GM19193 (cell line): ENCODE data around the gene FLAD1.

ENCODE experiments used
- POLR2A ChIP-seq: IDR thresholded peaks from 4 replicates; pipeline ENCODE4 v1.6.1; 2011; ENCODE audit not compliant: insufficient read depth, insufficient read length; ENCODE audit errors: extremely low read depth

FLAD1 gene

DNA sequence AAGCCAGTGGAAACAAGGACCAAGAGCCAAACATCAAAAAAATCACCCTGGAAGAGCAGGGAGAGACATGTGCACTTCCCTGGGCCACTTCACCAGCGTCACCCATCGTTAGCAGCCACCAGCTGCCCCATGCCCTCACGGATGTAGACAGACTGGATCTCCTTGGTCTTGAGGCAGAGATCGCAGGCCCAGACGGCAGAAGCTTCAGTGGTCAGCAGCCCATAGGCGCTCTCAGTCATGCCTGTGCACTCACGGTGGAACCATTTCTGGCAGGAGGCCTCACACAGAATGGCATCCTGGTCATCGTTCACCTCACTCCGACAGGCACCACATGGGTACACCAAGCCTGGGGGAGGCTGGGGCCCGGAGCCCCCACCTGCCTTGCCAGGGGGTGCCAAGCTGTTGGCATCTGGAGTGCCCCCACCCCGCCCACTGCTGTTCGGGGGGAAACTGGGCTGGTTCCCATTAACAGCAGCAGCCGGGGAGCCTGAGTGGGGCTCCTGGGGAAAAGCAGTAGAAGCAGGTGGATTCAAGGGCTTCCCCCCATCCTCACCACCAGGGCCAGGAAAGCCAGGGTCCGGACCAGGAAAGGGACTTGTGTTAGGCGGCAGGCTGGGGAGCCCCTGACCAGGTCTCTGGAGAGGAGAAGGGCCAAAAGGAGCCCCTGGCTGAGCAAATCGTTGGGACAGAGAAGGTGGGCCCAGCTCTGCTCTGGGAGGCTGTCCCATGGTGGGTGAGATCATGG lies 24.3 kb upstream of the FLAD1 start:
- no peak for TF ChIP-seq POLR2A

DNA sequence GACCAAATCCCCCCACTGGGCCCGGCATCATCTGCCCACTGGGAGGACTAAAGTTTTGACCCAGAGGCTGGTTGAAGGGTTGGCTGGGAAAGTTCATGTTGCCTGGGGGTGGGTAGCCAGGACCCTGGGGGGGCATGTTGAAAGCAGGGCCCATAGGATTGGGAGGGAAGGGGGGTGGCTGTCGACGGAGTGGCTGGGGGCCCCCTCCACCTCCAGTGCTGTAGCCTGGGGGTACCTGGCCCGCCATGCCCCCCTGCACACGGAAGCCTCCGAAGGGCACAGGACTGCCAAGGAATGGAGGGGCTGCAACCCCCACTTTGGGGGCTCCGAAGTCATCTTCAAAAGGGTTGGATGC lies 23.7 kb upstream of the FLAD1 start:
- no peak for TF ChIP-seq POLR2A

DNA sequence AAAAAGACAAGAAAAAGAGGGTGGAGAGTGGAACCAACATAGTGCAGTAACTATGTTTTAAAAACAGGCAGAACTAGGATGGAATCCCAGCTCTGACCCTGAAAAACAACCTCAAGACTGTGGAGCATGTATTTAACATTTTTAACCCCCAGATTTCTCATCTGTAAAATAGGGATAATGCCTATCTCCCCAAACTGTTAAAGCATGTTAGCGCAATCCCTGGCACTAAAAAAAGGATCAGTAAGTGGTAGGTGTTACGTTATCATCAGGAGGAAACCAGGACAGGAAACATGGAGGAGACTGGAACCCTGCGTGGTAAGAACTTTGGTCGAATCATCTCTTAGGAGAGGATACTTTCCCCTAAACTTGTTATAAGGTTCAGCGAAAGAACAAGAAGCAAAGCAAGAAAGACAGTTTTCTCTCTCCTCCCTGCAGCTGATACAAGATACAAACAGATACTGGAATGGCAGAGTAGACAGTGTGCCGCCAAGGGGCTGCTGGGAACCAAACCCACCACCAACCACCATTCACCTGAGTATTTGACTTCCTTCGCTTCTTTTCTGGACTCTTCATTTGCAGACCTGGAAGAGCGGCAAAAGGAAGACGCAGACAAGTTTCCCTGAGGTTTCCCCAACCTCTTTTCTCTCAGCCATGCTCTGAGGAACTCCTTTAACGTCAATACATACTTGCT lies 22.6 kb upstream of the FLAD1 start:
- no peak for TF ChIP-seq POLR2A

DNA sequence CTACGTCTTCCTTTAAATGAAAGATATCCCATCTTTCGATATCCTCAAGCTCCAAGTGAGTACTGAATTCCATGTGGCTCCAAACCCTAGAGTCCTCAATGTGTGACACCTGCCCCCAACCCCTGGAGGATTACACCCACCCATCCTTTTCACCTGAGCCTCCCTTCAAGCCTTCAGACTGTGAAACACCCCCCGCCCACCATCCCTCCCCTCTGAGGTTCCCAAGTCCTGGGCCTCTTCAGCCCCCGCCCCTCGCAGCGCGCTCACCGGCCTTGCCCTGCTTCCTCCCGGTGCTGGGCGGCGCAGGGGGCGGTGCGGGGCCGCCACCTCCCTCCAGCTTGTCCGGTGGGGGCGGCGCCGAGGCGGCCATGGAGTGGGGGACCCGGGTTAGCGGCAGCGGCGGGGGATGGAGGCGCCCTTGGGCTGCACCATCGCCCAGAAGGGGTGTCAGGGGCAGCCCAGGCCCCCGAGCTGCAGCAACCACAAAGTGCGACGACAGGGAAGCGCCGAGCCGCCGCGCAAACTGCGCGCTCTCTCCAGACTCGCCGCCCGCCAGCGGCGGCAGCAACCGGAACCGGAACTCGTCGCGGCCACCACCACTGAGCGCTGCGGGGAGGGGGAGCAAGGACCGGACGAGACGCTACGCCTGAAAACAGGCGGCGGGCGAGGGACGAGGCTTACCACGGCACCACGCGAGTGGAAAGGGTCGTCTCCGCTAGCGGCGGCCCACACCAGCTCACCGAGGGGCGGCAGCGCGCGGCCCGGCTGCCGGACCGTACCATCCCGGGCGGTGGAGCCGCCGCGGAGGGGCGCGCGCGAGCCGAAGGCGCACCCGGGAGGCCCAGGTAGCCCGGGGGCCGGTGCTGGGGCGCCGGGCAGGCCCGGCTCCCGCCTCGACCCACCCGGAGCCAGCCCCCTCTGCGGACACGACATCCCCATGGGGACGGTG lies 21.7 kb upstream of the FLAD1 start, which contains the start of gene PYGO2:
PYGO2 (minus strand) TSS at position 576 of the 949 bp plus-strand sequence; CDS start at position 370, 206 bp downstream.
- TF ChIP-seq POLR2A, result peak; percentile 93

DNA sequence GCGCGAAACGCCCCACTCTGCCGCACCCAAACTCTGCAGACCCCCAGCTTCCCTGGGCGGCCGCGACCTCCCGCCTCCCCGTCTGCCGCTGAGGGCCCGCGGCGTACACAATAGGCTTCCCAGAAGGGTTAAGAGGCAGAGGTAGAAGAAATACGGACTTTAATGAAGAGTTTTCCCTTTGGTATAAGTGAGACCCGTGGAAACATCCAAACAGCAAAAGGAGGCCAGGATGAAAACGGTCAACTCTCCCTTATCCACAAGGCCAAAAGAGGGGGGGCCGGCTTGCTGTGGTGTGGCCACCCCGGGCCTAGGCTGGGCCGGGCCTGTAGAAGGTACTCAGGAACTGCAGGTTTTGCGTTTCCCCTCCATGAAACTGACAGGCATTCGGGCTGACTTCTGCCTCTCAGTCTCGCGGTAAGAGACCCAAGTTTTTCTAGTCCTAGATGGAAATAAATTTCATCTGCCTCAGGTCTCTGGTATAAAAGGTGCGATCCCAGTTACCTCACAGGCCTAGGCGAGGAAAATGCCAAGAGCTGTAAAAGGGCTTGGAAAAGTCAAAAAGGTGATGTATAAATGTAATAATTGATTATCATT lies 20.9 kb upstream of the FLAD1 start:
- TF ChIP-seq POLR2A, result no peak

DNA sequence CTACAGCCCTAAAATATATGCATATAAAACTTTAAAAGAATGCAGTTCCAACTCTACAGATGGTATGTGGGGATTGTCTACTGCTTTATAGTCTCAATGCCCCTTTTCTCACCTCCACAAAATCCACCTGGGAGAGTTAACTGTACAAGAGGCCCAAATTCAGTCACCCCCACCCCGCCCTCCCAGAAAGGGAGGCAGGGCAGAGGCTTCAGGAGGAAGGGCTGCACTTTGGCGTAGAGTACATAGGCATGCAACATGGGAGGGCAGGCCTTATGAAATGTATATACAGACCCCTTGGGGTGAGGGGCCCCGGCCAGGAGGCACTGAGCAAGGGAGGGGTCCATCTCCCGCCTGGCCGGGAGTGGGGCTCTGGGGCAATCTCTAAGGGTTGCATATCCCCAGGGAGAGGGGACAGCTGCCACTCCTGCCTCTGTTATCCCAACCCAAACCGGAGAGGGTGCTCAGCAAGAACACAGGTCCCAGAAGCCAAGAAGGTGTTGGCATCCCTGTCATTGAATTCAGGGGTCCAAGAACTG lies 20.3 kb upstream of the FLAD1 start:
- TF ChIP-seq POLR2A, result no peak

DNA sequence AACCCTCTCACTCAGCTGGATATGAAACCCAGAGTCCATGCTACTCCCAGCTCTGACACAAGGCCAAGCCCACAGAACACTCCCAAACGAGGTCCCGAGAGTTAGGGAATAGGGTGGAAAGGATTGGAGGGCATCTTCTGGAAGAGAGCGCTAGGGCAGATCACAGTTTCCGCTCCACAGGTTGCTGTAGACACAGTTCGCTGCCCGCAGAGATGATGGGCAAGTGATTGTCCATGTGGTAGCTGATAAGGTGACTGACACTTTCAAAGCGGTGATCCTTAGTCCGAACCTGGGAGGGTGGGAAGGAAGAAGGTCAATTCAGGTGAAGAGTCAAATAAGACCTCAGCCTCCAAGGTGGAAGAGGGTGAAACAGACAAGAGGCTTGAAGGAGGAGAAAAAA lies 19.5 kb upstream of the FLAD1 start:
- TF ChIP-seq POLR2A, result no peak

DNA sequence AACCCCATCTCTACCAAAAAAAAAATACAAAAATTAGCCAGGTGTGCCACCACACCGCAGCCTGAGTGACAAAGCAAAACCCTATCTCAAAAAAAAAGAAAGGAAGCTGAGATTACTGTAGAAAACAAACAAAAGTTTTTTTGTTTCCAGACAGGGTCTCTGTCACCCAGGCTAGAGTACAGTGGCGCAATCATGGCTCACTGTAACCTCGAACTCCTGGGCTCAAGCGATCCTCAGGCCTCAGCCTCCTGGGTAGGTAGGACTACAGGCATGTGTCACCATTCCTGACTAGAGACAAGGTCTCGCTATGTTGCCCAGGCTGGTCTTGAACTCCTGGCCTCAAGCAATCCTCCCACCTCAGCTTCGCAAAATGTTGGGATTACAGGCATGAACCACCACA lies 18.8 kb upstream of the FLAD1 start:
- TF ChIP-seq POLR2A, result no peak

DNA sequence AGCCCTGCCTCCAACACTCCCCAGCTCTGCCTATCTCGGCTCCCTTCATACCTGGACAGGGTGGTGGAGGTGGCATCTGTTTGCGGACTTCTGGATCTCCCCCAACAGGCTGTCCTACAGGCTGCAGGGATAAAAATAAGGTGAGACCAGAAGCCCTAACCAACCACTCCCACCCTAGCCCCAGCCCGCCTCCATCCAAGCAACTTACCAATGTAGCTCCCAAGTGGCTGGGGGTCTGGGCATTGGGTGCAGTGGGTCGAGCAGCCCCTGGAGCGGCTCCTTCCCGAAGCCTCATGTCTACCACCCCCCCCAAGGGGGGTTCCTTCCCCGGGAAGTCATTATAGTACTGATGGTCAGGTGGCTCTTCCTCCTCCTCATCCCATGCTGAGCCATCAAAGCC lies 17.0 kb upstream of the FLAD1 start:
- no peak for TF ChIP-seq POLR2A

DNA sequence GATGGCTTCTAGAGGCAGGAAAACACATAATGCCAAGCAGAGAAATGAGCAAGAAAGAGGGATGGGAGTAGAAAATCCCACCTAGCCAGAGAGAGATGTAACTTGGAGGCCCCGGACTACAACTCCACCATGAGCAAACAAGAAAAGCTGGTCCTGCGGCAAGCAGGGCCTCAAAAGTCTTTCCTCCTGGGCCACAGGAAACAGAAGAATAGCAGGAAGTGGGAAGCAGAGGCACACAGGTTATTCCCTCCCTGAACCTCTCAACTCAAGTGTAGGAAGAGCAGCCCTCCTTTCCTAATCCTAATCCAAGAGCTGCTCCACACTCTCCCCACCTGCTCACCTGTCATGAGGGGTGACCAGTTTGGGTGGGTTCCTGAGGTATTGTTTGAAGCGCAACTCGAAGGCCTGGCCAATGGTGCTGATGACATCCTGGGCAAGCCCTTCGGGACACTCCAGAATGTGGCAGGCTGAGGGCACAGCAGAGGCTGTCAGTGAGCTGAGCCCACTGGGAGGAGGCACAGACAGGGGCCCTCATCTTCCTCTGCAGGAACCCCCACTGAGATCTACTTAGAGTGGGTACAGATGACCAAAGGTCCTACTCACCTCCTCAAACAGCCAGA lies 15.7 kb upstream of the FLAD1 start:
- no peak for TF ChIP-seq POLR2A

DNA sequence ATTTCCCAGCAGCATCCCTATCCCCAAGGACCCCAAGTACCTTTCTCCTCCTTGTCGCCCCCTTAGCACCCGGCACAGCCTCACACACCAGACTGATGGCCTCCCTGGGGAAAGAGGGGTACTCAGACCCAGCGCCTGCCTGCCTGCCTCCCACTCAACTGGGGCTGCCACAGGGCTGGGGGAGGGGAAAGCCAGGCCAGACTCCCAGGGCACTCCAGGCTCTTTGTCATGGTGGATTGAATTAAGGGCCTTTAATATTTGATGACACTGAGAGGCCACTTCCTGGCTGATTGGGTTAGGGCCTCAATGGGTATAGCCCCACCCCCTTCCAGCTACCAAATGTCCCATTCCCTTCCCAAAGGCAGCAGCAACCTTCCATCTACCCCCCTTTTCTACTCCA lies 14.4 kb upstream of the FLAD1 start:
- no peak for TF ChIP-seq POLR2A

DNA sequence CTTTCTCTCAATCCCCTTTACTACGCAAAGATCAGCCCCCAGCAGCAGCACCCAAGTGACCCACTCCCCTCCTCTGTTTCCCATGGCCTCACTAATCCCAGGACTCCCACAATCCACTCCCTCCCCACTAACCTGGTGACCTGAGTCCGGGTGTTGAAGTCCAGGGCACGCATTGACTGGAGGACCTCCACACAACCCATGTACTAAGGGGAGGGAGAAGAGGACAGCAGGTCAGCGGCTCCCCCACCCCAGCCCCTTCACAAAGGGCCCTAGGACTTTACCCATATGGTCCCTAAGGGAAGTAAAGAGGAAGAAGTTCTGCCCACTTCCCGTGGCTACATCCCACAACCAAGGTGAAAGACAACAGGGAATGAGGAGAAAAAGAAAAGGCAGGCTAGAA lies 13.9 kb upstream of the FLAD1 start:
- no peak for TF ChIP-seq POLR2A

DNA sequence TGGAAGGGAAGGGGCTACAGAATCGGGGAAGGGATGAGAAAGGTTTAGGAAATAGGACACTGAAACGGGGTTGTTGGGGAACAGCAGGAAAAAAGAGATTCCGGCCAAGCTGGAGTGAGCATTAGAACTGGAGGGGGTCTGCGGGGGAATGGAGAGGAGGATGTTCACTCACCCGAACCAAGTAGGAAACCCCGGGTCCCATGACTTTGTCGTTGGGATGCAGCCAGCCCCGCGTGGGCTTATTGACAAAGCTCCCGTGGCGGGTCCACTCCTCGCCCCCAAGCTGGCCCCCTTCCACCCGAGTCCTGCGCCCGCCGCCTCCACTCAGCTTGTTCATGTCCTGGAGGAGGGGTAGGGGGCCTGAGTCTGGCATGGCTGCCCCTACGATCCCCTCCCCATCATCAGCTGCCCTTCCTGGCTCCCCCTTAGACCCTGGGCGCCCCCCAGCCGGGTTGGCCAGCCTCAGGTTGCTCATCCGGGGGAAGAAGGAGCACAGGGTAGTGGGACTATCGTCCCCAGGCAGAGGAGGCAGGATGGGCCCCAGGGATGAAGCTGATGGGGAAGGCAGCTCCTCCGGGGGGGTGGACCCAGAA lies 13.2 kb upstream of the FLAD1 start:
- no peak for TF ChIP-seq POLR2A
